ENCODE measurements around the gene LIPC. TPM values are rescaled to one million over a fixed set of nuclear protein-coding genes. Genes with fewer than 3 reads are reported as not detected.
A peak's percentile ranks its signal among the peaks of the same experiment; 100 is the strongest.

Gene LIPC
- total and polyA plus RNA-seq, 2 donors (not counting 1 experiment from before 2014, with no cell fraction given): 0.82 to 4.0 TPM

GRCh38 chr15:58407236-58407775 lies 24.5 kb upstream of the LIPC start:
- no peak for DNase-seq (ENCODE audit: low read depth in 2 of 2)
- Histone ChIP-seq H3K4me1 (ENCODE audit: control insufficient read depth, extremely low read depth, insufficient read depth, low read length) (no peaks in the 10 kb centered on the region), H3K79me2 (ENCODE audit: control insufficient read depth, insufficient read depth, low read length) (no peaks in the 10 kb centered on the region), H3K9ac (ENCODE audit: insufficient read depth, low read length) (no peak overlapping the region), H3K36me3 (ENCODE audit: control insufficient read depth, insufficient read depth, low read length) (no peaks in the 10 kb centered on the region), H3K4me3 (replicated peaks in 1 of 4; ENCODE audit: control extremely low read depth in 1 of 4, insufficient read depth in 1 of 4, low read depth in 3 of 4, low read length in 4 of 4) (no peak overlapping the region), H2AFZ (ENCODE audit: low read length) (no peak overlapping the region), H4K20me1 (ENCODE audit: control insufficient read depth, extremely low read depth, insufficient read depth, low read length) (no peaks in the 10 kb centered on the region), H3K27ac (ENCODE audit: insufficient read depth, low read length) (no peak overlapping the region), H3K9me3 (ENCODE audit: control insufficient read depth, insufficient read depth, low read depth, low read length) (no peaks in the 10 kb centered on the region), H3K27me3 (ENCODE audit: control insufficient read depth, insufficient read depth, low read length) (no peaks in the 10 kb centered on the region), H3K4me2 (ENCODE audit: extremely low read depth, insufficient read depth, low read length) (no peak overlapping the region)
- no peak for TF ChIP-seq EZH2 (IDR thresholded peaks at IDR 0.05; ENCODE audit: low read length, missing control alignments)
- no peak for TF ChIP-seq CTCF (conservative IDR thresholded peaks at IDR 0.05 in 1 of 2, IDR thresholded peaks at IDR 0.05 in 1 of 2; ENCODE audit: low read depth in 1 of 2, low read length in 2 of 2)

- TF ChIP-seq EZH2 (IDR thresholded peaks at IDR 0.05; ENCODE audit: low read length, missing control alignments) (no peak), CTCF (conservative IDR thresholded peaks at IDR 0.05 in 1 of 2, IDR thresholded peaks at IDR 0.05 in 1 of 2; ENCODE audit: low read depth in 1 of 2, low read length in 2 of 2) (no peak)
- no peaks in the 10 kb centered on the region for H3K27me3 ChIP-seq (ENCODE audit: control insufficient read depth, insufficient read depth, low read length)
- H4K20me1 ChIP-seq (ENCODE audit: control insufficient read depth, extremely low read depth, insufficient read depth, low read length): no peaks in the 10 kb centered on the region
- no peaks in the 10 kb centered on the region for H3K79me2 ChIP-seq (ENCODE audit: control insufficient read depth, insufficient read depth, low read length)
- no peak overlapping the region for H3K4me3 ChIP-seq (replicated peaks in 1 of 4; ENCODE audit: control extremely low read depth in 1 of 4, insufficient read depth in 1 of 4, low read depth in 3 of 4, low read length in 4 of 4)
- H3K27ac ChIP-seq (ENCODE audit: insufficient read depth, low read length): no peak overlapping the region
- H2AFZ ChIP-seq (ENCODE audit: low read length): no peak overlapping the region
- H3K4me2 ChIP-seq (ENCODE audit: extremely low read depth, insufficient read depth, low read length): no peak overlapping the region
- no peak overlapping the region for H3K9ac ChIP-seq (ENCODE audit: insufficient read depth, low read length)
- H3K4me1 ChIP-seq (ENCODE audit: control insufficient read depth, extremely low read depth, insufficient read depth, low read length): no peaks in the 10 kb centered on the region
- H3K9me3 ChIP-seq (ENCODE audit: control insufficient read depth, insufficient read depth, low read depth, low read length): no peaks in the 10 kb centered on the region
- DNase-seq (ENCODE audit: low read depth in 2 of 2): no peak
- H3K36me3 ChIP-seq (ENCODE audit: control insufficient read depth, insufficient read depth, low read length): no peaks in the 10 kb centered on the region
These were observed 24.0 kb upstream of the LIPC start for GRCh38 chr15:58407778-58408177.

- Histone ChIP-seq H3K4me1 (ENCODE audit: control insufficient read depth, extremely low read depth, insufficient read depth, low read length) (no peaks in the 10 kb centered on the region), H3K9ac (ENCODE audit: insufficient read depth, low read length) (no peak overlapping the region), H3K9me3 (ENCODE audit: control insufficient read depth, insufficient read depth, low read depth, low read length) (no peaks in the 10 kb centered on the region), H3K27me3 (ENCODE audit: control insufficient read depth, insufficient read depth, low read length) (no peaks in the 10 kb centered on the region), H2AFZ (ENCODE audit: low read length) (no peak overlapping the region), H3K27ac (ENCODE audit: insufficient read depth, low read length) (no peak overlapping the region), H4K20me1 (ENCODE audit: control insufficient read depth, extremely low read depth, insufficient read depth, low read length) (no peaks in the 10 kb centered on the region), H3K4me2 (ENCODE audit: extremely low read depth, insufficient read depth, low read length) (no peak overlapping the region), H3K79me2 (ENCODE audit: control insufficient read depth, insufficient read depth, low read length) (no peaks in the 10 kb centered on the region), H3K4me3 (replicated peaks in 1 of 4; ENCODE audit: control extremely low read depth in 1 of 4, insufficient read depth in 1 of 4, low read depth in 3 of 4, low read length in 4 of 4) (peak overlapping the region in 2 of 4 experiments; percentile 45 to 46), H3K36me3 (ENCODE audit: control insufficient read depth, insufficient read depth, low read length) (no peaks in the 10 kb centered on the region)
- no peak for DNase-seq (ENCODE audit: low read depth in 2 of 2)
- no peak for TF ChIP-seq EZH2 (IDR thresholded peaks at IDR 0.05; ENCODE audit: low read length, missing control alignments)
- no peak for TF ChIP-seq CTCF (conservative IDR thresholded peaks at IDR 0.05 in 1 of 2, IDR thresholded peaks at IDR 0.05 in 1 of 2; ENCODE audit: low read depth in 1 of 2, low read length in 2 of 2)
These were observed 21.9 kb upstream of the LIPC start for GRCh38 chr15:58409861-58410260.
